SK-N-SH (cell line): ENCODE measurements around the gene VPS13C. TPM values are rescaled to one million over a fixed set of nuclear protein-coding genes. Genes with fewer than 3 reads are reported as not detected.

Experiments used
- CTCF ChIA-PET: fragments of 300-600, 350-600 bp; formaldehyde crosslinking; extraction: SDS; loops from one replicate; lab custom pipeline; 2021; lab: Yijun Ruan, JAX
- POLR2A ChIA-PET: fragments of 350-600 bp; sonication (Branson Sonifier 250); formaldehyde crosslinking; extraction: SDS; loops from one replicate; lab custom pipeline; 2020; ENCODE audit warnings: antibody characterized with exemption, inconsistent platforms; lab: Yijun Ruan, JAX
- DNase-seq: peaks from one replicate; pipeline ENCODE4 v3.0.0; 2012
- H2AFZ ChIP-seq: fragments of 200-600 bp; sonication (generic); 2 replicates; pipeline ENCODE4 v1.8.1; 2016; ENCODE audit warnings: antibody characterized with exemption, mild to moderate bottlenecking, low read depth
- H3F3A ChIP-seq: fragments of 200-600 bp; sonication (generic); replicated peaks from 2 replicates; pipeline ENCODE3; 2016; ENCODE audit warnings: antibody characterized with exemption, mild to moderate bottlenecking; ENCODE audit not compliant: insufficient read depth
- H3K27ac ChIP-seq, 2 experiments: fragments of 200-500 bp in 1 of 2; fragments of 200-600 bp in 1 of 2; sonication (Bioruptor generic) in 1 of 2; sonication (generic), shearing (Covaris generic) in 1 of 2; 2 replicates each; pipeline versions ENCODE4 v1.5.1 to v1.6.1; 2014 to 2016; ENCODE audit warnings: low read depth in 2 of 2, inconsistent platforms in 1 of 2, low read length in 1 of 2, mild to moderate bottlenecking in 1 of 2, mixed read lengths in 1 of 2
- H3K27me3 ChIP-seq: fragments of 200-600 bp; sonication (generic), shearing (Covaris generic); 2 replicates; pipeline ENCODE4 v1.6.1; 2016; ENCODE audit warnings: mixed run types; ENCODE audit not compliant: insufficient read depth
- H3K36me3 ChIP-seq, 2 experiments: fragments of 200-500 bp in 1 of 2; fragments of 200-600 bp in 1 of 2; sonication (Bioruptor generic) in 1 of 2; sonication (generic) in 1 of 2; replicated peaks in 1 of 2; 2 replicates each; pipeline versions ENCODE3 to v1.5.1; 2014 to 2016; ENCODE audit warnings: low read length in 1 of 2, mild to moderate bottlenecking in 1 of 2; ENCODE audit not compliant: insufficient read depth in 2 of 2, control insufficient read depth in 1 of 2
- H3K4me1 ChIP-seq, 2 experiments: fragments of 200-500 bp in 1 of 2; fragments of 200-600 bp in 1 of 2; sonication (Bioruptor generic) in 1 of 2; sonication (generic), shearing (Covaris generic) in 1 of 2; 2 replicates each; pipeline versions ENCODE4 v1.5.1 to v1.6.1; 2014 to 2016; ENCODE audit warnings: low read depth in 1 of 2, low read length in 1 of 2, mixed run types in 1 of 2; ENCODE audit not compliant: insufficient read depth in 2 of 2, control insufficient read depth in 1 of 2
- H3K4me2 ChIP-seq: fragments of 200-600 bp; sonication (generic), shearing (Covaris generic); 2 replicates; pipeline ENCODE4 v1.6.1; 2017; ENCODE audit warnings: mixed run types
- H3K4me3 ChIP-seq, 2 experiments: fragments of 200-500 bp in 1 of 2; fragments of 200-600 bp in 1 of 2; sonication (Bioruptor generic) in 1 of 2; sonication (generic), shearing (Covaris generic) in 1 of 2; 2 replicates each; pipeline versions ENCODE4 v1.5.1 to v1.8.1; 2014 to 2016; ENCODE audit warnings: low read depth in 2 of 2, inconsistent platforms in 1 of 2, low read length in 1 of 2, mild to moderate bottlenecking in 1 of 2, mixed read lengths in 1 of 2, moderate library complexity in 1 of 2
- H3K79me2 ChIP-seq: fragments of 200-600 bp; sonication (generic); 2 replicates; pipeline ENCODE4 v1.8.1; 2017; ENCODE audit warnings: mild to moderate bottlenecking; ENCODE audit not compliant: insufficient read depth
- H3K9ac ChIP-seq: fragments of 200-600 bp; sonication (generic); 2 replicates; pipeline ENCODE4 v1.6.1; 2017; ENCODE audit warnings: mixed run types
- H3K9me2 ChIP-seq: fragments of 200-600 bp; sonication (generic); 2 replicates; pipeline ENCODE4 v1.6.1; 2017; ENCODE audit warnings: mixed run types
- H3K9me3 ChIP-seq: fragments of 200-600 bp; sonication (generic); 2 replicates; pipeline ENCODE4 v1.6.1; 2017; ENCODE audit warnings: mixed run types, mild to moderate bottlenecking, moderate library complexity
- H4K20me1 ChIP-seq: fragments of 200-600 bp; sonication (generic); 2 replicates; pipeline ENCODE4 v1.6.1; 2017; ENCODE audit warnings: mild to moderate bottlenecking, mixed run types; ENCODE audit not compliant: insufficient read depth
- FOXJ3 ChIP-seq: sonication (generic); formaldehyde crosslinking; IDR thresholded peaks from 2 replicates; pipeline ENCODE4 v1.5.1; 2020; ENCODE audit warnings: mild to moderate bottlenecking, missing genetic modification reagents
- GABPA ChIP-seq: IDR thresholded peaks from 2 replicates; pipeline ENCODE4 v1.4.0; 2012; ENCODE audit warnings: low read depth, mild to moderate bottlenecking
- IRF3 ChIP-seq: fragments of 150-350 bp; IDR thresholded peaks from 2 replicates; pipeline ENCODE4 v1.6.1; 2016; ENCODE audit warnings: mild to moderate bottlenecking, low read depth, low read length
- JUND ChIP-seq: IDR thresholded peaks from 2 replicates; pipeline ENCODE4 v1.4.0; 2012
- MEF2A ChIP-seq: IDR thresholded peaks from 2 replicates; pipeline ENCODE4 v1.4.0; 2012; ENCODE audit warnings: low read depth, borderline replicate concordance
- MXI1 ChIP-seq: IDR thresholded peaks from 2 replicates; pipeline ENCODE4 v1.6.1; 2012; ENCODE audit warnings: mild to moderate bottlenecking, low read depth, low read length, improper control_type of control experiment
- NRF1 ChIP-seq: IDR thresholded peaks from 2 replicates; pipeline ENCODE4 v1.6.1; 2012; ENCODE audit warnings: low read depth, mild to moderate bottlenecking, low read length
- PBX3 ChIP-seq: IDR thresholded peaks from 2 replicates; pipeline ENCODE4; 2012
- RCOR1 ChIP-seq: fragments of 150-350 bp; IDR thresholded peaks from 2 replicates; pipeline ENCODE4 v1.6.1; 2017; ENCODE audit warnings: antibody characterized with exemption, low read length
- SIN3A ChIP-seq: IDR thresholded peaks from 2 replicates; pipeline ENCODE4 v1.6.1; 2012; ENCODE audit warnings: low read depth, mild to moderate bottlenecking, low read length, moderate library complexity, borderline replicate concordance
- ZBTB33 ChIP-seq: IDR thresholded peaks from 2 replicates; pipeline ENCODE4 v1.4.0; 2012; ENCODE audit warnings: low read depth, borderline replicate concordance
- WGBS: methylation state at CpG from one replicate; pipeline ENCODE4 v1.1.6; 2017; ENCODE audit warnings: low lambda C conversion rate; 5-methylcytosine and 5-hydroxymethylcytosine counted together
- polyA plus RNA-seq, 3 experiments: library from polyadenylated mRNA; depleted of rRNA; stranded (reverse); fragments of >200 nt; gene quantifications; 2 replicates each; pipeline ENCODE4 v1.2.3, GENCODE V29; 2012
- TF ChIP-seq, protein P1 (sequence below): fragments of 200-600 bp; sonication (generic); IDR thresholded peaks from 2 replicates; pipeline ENCODE4 v1.6.1; 2017; ENCODE audit warnings: antibody characterized with exemption, mild to moderate bottlenecking, moderate library complexity

VPS13C gene
- polyA plus RNA-seq, 1 of the 3 experiments (the other 2 are of a cell fraction), result 5.7 TPM

GRCh38 chr15:61943992-61944391 is 116.3 kb downstream of the VPS13C start (continued):
- no peak for TF ChIP-seq NRF1
- TF ChIP-seq, protein P1, sequence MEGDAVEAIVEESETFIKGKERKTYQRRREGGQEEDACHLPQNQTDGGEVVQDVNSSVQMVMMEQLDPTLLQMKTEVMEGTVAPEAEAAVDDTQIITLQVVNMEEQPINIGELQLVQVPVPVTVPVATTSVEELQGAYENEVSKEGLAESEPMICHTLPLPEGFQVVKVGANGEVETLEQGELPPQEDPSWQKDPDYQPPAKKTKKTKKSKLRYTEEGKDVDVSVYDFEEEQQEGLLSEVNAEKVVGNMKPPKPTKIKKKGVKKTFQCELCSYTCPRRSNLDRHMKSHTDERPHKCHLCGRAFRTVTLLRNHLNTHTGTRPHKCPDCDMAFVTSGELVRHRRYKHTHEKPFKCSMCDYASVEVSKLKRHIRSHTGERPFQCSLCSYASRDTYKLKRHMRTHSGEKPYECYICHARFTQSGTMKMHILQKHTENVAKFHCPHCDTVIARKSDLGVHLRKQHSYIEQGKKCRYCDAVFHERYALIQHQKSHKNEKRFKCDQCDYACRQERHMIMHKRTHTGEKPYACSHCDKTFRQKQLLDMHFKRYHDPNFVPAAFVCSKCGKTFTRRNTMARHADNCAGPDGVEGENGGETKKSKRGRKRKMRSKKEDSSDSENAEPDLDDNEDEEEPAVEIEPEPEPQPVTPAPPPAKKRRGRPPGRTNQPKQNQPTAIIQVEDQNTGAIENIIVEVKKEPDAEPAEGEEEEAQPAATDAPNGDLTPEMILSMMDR, result no peak
- TF ChIP-seq MEF2A, result no peak
- no peak for TF ChIP-seq SIN3A
- no peak for TF ChIP-seq PBX3
- TF ChIP-seq IRF3, result no peak
- TF ChIP-seq FOXJ3 (CRISPR knock-in tag), result no peak
- TF ChIP-seq GABPA, result no peak
- no peak for TF ChIP-seq ZBTB33

GRCh38 chr15:61938249-61938648 is 122.0 kb downstream of the VPS13C start:
- ChIA-PET POLR2A (no interaction called here), CTCF (interaction anchor here (1.5 kb wide), 1 partner anchor 17 kb away, joined by 6 read pairs; no protein-coding TSS in a partner anchor)
- no peaks in the 10 kb centered on the region for H4K20me1 ChIP-seq
- H3K4me1 ChIP-seq, result peaks cover 0 to 11% of the 10 kb centered on the region in 2 experiments; a peak in 2 of 4 replicates
- no peak overlapping the region for H3K9ac ChIP-seq
- H3K4me3 ChIP-seq, result no peak overlapping the region
- H3K27me3 ChIP-seq, result no peaks in the 10 kb centered on the region
- WGBS, result 92% methylated on average over 1 of the region's 1 CpG
- no peaks in the 10 kb centered on the region for H3K9me3 ChIP-seq
- no peaks in the 10 kb centered on the region for H3K79me2 ChIP-seq
- no peaks in the 10 kb centered on the region for H3F3A ChIP-seq
- H2AFZ ChIP-seq, result no peak overlapping the region
- no peak overlapping the region for H3K4me2 ChIP-seq
- peaks cover 38 to 45% of the 10 kb centered on the region in 2 experiments for H3K36me3 ChIP-seq
- no peak for DNase-seq
- no peaks in the 10 kb centered on the region for H3K9me2 ChIP-seq
- H3K27ac ChIP-seq, result no peak overlapping the region
- no peak for TF ChIP-seq MXI1
- no peak for TF ChIP-seq RCOR1
- TF ChIP-seq JUND, result no peak
- TF ChIP-seq, all 33 proteins: peak for 0
